Measurements from ENCODE around the gene PAQR8. TPM values are rescaled to one million over a fixed set of nuclear protein-coding genes. Genes with fewer than 3 reads are reported as not detected.

Gene PAQR8
- polyA plus RNA-seq, 1 of the 3 experiments (the other 2 are of a cell fraction): 2.3 TPM

DNA sequence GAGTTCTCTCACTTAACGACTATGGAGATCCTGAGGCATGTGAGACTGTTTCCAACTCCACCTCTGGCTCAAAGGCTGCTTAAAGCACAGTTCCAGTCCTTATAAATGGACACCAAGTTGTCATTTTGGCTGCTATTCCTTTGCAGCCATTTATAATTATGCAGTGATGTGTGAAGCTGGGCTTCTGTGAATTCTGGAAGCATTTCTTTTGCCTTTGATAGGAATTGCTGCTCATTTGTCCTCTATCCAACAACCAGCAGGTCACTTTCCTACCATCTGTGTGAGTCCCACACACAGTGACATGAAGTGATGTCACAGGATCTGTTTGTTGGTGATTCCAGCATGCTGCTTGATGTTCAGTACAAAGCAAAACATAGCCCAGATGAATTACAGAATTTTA is 29.6 kb downstream of the PAQR8 start:
- Histone ChIP-seq H3K27ac (ENCODE audit: low read depth in 2 of 2, low read length in 1 of 2) (no peak overlapping the region; a peak in 1 of 4 replicates), H3K4me3 (ENCODE audit: low read depth in 2 of 2, low read length in 1 of 2) (no peak overlapping the region), H3K36me3 (replicated peaks in 1 of 2; ENCODE audit: control insufficient read depth in 1 of 2, insufficient read depth in 2 of 2, low read length in 1 of 2) (no peaks in the 10 kb centered on the region), H3K4me2 (no peak overlapping the region), H3F3A (replicated peaks; ENCODE audit: insufficient read depth) (peaks cover 29% of the 10 kb centered on the region), H3K4me1 (ENCODE audit: control insufficient read depth in 1 of 2, insufficient read depth in 2 of 2, low read depth in 1 of 2, low read length in 1 of 2) (peaks cover 17 to 22% of the 10 kb centered on the region in 2 experiments; a peak in 3 of 4 replicates), H3K9ac (no peak overlapping the region), H4K20me1 (ENCODE audit: insufficient read depth) (no peaks in the 10 kb centered on the region), H3K27me3 (ENCODE audit: insufficient read depth) (no peaks in the 10 kb centered on the region), H2AFZ (ENCODE audit: low read depth) (no peak overlapping the region), H3K79me2 (ENCODE audit: insufficient read depth) (no peaks in the 10 kb centered on the region), H3K9me3 (no peaks in the 10 kb centered on the region), H3K9me2 (no peaks in the 10 kb centered on the region)
- CTCF ChIA-PET: interaction anchor here (1.1 to 3.8 kb wide), 9 partner anchors 8 to 271 kb away, joined by 3 to 33 read pairs (median 7); partner anchors contain the start of gene MCM3
- TF ChIP-seq, protein P1, sequence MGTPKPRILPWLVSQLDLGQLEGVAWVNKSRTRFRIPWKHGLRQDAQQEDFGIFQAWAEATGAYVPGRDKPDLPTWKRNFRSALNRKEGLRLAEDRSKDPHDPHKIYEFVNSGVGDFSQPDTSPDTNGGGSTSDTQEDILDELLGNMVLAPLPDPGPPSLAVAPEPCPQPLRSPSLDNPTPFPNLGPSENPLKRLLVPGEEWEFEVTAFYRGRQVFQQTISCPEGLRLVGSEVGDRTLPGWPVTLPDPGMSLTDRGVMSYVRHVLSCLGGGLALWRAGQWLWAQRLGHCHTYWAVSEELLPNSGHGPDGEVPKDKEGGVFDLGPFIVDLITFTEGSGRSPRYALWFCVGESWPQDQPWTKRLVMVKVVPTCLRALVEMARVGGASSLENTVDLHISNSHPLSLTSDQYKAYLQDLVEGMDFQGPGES (IDR thresholded peaks at IDR 0.05; ENCODE audit: low read depth, low read length): no peak
- DNase-seq: no peak
- 100% methylated on average over 1 of the region's 1 CpG for WGBS (ENCODE audit: low lambda C conversion rate)
- POLR2A ChIA-PET: interaction anchor here (1.2 kb wide), 1 partner anchor 30 kb away, joined by 4 read pairs; the partner anchor contains the start of gene PAQR8

DNA sequence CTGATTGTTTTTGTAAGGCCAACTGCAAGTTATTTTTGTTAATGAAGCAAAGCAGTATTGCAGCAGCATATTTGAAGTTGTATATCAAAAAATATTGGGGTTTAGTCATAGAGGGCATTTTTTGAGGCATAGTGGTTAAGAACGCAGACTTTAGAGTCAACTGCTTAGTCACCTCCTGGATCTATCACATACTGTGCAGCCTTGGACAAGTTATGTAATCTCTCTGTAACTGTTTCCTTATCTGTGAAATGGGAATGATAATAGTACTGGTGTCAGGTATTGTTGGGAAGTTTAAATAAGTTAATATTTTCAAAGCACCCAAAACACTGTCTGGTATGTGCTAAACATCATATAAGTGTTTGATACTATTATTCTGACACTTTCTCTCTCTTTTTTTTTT is 31.0 kb downstream of the PAQR8 start:
- POLR2A ChIA-PET: interaction anchor here (1.2 kb wide), 1 partner anchor 31 kb away, joined by 4 read pairs; the partner anchor contains the start of gene PAQR8
- no peaks in the 10 kb centered on the region for H3K9me3 ChIP-seq
- no peak overlapping the region for H3K9ac ChIP-seq
- H3K27me3 ChIP-seq (ENCODE audit: insufficient read depth): no peaks in the 10 kb centered on the region
- DNase-seq: no peak
- no peak overlapping the region for H2AFZ ChIP-seq (ENCODE audit: low read depth)
- H3K79me2 ChIP-seq (ENCODE audit: insufficient read depth): no peaks in the 10 kb centered on the region
- CTCF ChIA-PET: interaction anchor here (1.1 to 3.8 kb wide), 4 partner anchors 14 to 270 kb away, joined by 3 to 33 read pairs (median 4); partner anchors contain the start of gene MCM3
- TF ChIP-seq GABPA (IDR thresholded peaks at IDR 0.05; ENCODE audit: low read depth) (no peak), EZH2phosphoT487 (IDR thresholded peaks at IDR 0.05; ENCODE audit: borderline replicate concordance, low read depth) (no peak), FOSL2 (IDR thresholded peaks at IDR 0.05; ENCODE audit: borderline replicate concordance, low read depth) (peak; percentile 23; the same call in 1 of the 2 replicates), JUND (IDR thresholded peaks at IDR 0.05) (0 out of 2 replicates have a peak, but pooled peaks have one; percentile 12), ELF1 (IDR thresholded peaks at IDR 0.05) (no peak)
- TF ChIP-seq, protein P1 (IDR thresholded peaks at IDR 0.05; ENCODE audit: low read depth, low read length): no peak
- H4K20me1 ChIP-seq (ENCODE audit: insufficient read depth): no peaks in the 10 kb centered on the region
- H3K27ac ChIP-seq (ENCODE audit: low read depth in 2 of 2, low read length in 1 of 2): peak overlapping the region in 1 of 2 experiments; percentile 25; a peak in 1 of 4 replicates
- no peaks in the 10 kb centered on the region for H3K9me2 ChIP-seq
- WGBS (ENCODE audit: low lambda C conversion rate): 8% methylated on average over 1 of the region's 1 CpG
- H3K4me2 ChIP-seq: no peak overlapping the region
- peaks cover 17 to 25% of the 10 kb centered on the region in 2 experiments; a peak in 3 of 4 replicates for H3K4me1 ChIP-seq (ENCODE audit: control insufficient read depth in 1 of 2, insufficient read depth in 2 of 2, low read depth in 1 of 2, low read length in 1 of 2)
- H3K4me3 ChIP-seq (ENCODE audit: low read depth in 2 of 2, low read length in 1 of 2): no peak overlapping the region
- no peaks in the 10 kb centered on the region for H3K36me3 ChIP-seq (replicated peaks in 1 of 2; ENCODE audit: control insufficient read depth in 1 of 2, insufficient read depth in 2 of 2, low read length in 1 of 2)
- H3F3A ChIP-seq (replicated peaks; ENCODE audit: insufficient read depth): peaks cover 29% of the 10 kb centered on the region

DNA sequence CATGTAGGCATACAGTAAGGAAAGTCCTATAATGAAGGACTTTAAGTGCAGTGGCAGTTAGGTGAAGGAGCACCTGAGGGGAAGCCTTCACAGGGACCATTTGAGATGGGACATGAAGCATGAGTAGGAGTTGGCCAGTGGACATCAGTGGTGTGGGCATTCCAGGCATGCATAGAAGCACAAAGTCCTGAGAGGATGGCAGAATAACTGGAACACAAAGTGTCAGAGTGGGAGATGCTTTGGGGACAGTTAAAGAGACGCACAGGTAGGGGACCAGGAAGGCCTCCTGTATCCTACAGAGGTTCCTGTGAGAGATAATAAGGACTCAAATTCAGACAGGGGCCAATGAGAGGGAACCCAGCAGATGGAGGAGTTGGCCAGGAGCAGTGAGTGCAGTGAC is 31.8 kb downstream of the PAQR8 start:
- peaks cover 26% of the 10 kb centered on the region for H3F3A ChIP-seq (replicated peaks; ENCODE audit: insufficient read depth)
- 94% methylated on average over 1 of the region's 1 CpG for WGBS (ENCODE audit: low lambda C conversion rate)
- CTCF ChIA-PET: no interaction called here

More for the DNA sequence above, 31.8 kb downstream of the PAQR8 start:
- no peaks in the 10 kb centered on the region for H3K9me3 ChIP-seq
- TF ChIP-seq SMC3 (IDR thresholded peaks at IDR 0.05; ENCODE audit: low read depth, low read length) (no peak), RCOR1 (IDR thresholded peaks at IDR 0.05; ENCODE audit: low read length) (no peak), NRF1 (IDR thresholded peaks at IDR 0.05; ENCODE audit: low read depth, low read length) (no peak), GATA2 (CRISPR knock-in tag; IDR thresholded peaks at IDR 0.05) (no peak), CHD2 (IDR thresholded peaks at IDR 0.05; ENCODE audit: low read length, partially characterized antibody) (no peak)
- no peak overlapping the region for H3K4me2 ChIP-seq
- H3K27ac ChIP-seq (ENCODE audit: low read depth in 2 of 2, low read length in 1 of 2): no peak overlapping the region
- no peak overlapping the region for H3K4me3 ChIP-seq (ENCODE audit: low read depth in 2 of 2, low read length in 1 of 2)
- peaks cover 17 to 25% of the 10 kb centered on the region in 2 experiments; a peak in 3 of 4 replicates for H3K4me1 ChIP-seq (ENCODE audit: control insufficient read depth in 1 of 2, insufficient read depth in 2 of 2, low read depth in 1 of 2, low read length in 1 of 2)
- no peak for DNase-seq
- POLR2A ChIA-PET: no interaction called here
- H3K9me2 ChIP-seq: no peaks in the 10 kb centered on the region
- H3K36me3 ChIP-seq (replicated peaks in 1 of 2; ENCODE audit: control insufficient read depth in 1 of 2, insufficient read depth in 2 of 2, low read length in 1 of 2): no peaks in the 10 kb centered on the region
- H3K27me3 ChIP-seq (ENCODE audit: insufficient read depth): no peaks in the 10 kb centered on the region
- H4K20me1 ChIP-seq (ENCODE audit: insufficient read depth): no peaks in the 10 kb centered on the region
- no peaks in the 10 kb centered on the region for H3K79me2 ChIP-seq (ENCODE audit: insufficient read depth)
- no peak overlapping the region for H3K9ac ChIP-seq
- H2AFZ ChIP-seq (ENCODE audit: low read depth): no peak overlapping the region
